Activated CD4-positive, alpha-beta T cell treated with anti-CD3 and anti-CD28 coated beads for 36 hours (primary cell): ENCODE measurements around the gene ZSCAN2. TPM values are rescaled to one million over a fixed set of nuclear protein-coding genes. Genes with fewer than 3 reads are reported as not detected.

Source experiments
- ATAC-seq: fragments of 200-7000 bp; cut with Tn5 transposase; one replicate; pipeline ENCODE4 v1.10.0; 2021; ENCODE audit warnings: mild to moderate bottlenecking, moderate library complexity
- CTCF ChIA-PET: fragments of 350-600 bp; sonication (Branson Sonifier 250); formaldehyde crosslinking; loops from one replicate; lab custom pipeline; 2021; ENCODE audit warnings: antibody characterized with exemption; lab: Charles Lee
- POLR2A ChIA-PET: fragments of 350-600 bp; sonication (Branson Sonifier 250); formaldehyde crosslinking; loops from one replicate; lab custom pipeline; 2021; ENCODE audit warnings: antibody characterized with exemption, inconsistent platforms; lab: Charles Lee
- DNase-seq: peaks from one replicate; pipeline ENCODE4 v3.0.0-alpha.2; 2020
- H3K27ac Mint-ChIP-seq: one replicate; pipeline ENCODE4 v1.8.0; 2021; ENCODE audit warnings: mixed read lengths
- H3K27me3 Mint-ChIP-seq: one replicate; pipeline ENCODE4 v1.8.0; 2021; ENCODE audit warnings: mixed read lengths
- H3K36me3 Mint-ChIP-seq: one replicate; pipeline ENCODE4 v1.8.0; 2021; ENCODE audit warnings: low read depth, mixed read lengths
- H3K4me1 Mint-ChIP-seq: one replicate; pipeline ENCODE4 v1.8.0; 2021; ENCODE audit warnings: mixed read lengths
- H3K4me3 Mint-ChIP-seq: one replicate; pipeline ENCODE4 v1.8.0; 2021; ENCODE audit warnings: mild to moderate bottlenecking, moderate library complexity, mixed read lengths
- H3K9me3 Mint-ChIP-seq: one replicate; pipeline ENCODE4 v1.8.0; 2021; ENCODE audit warnings: low read depth, mixed read lengths
- intact Hi-C, 2 experiments: fragments of 100-400 bp; cut with DNase I in 1 of 2; cut with micrococcal nuclease in 1 of 2; formaldehyde crosslinking; loops; one replicate each; pipeline versions ENCODE4 v1.14.2 to v1.15.1; 2022 to 2024; cut with DNase I, micrococcal nuclease
- total RNA-seq, 2 experiments: library from RNA; stranded (reverse); gene quantifications; one replicate each; pipeline ENCODE4 v1.2.3, GENCODE V29; 2021

The ZSCAN2 gene
- total RNA-seq, 2 experiments from 2014 or later, result 5.1 to 5.4 TPM

DNA sequence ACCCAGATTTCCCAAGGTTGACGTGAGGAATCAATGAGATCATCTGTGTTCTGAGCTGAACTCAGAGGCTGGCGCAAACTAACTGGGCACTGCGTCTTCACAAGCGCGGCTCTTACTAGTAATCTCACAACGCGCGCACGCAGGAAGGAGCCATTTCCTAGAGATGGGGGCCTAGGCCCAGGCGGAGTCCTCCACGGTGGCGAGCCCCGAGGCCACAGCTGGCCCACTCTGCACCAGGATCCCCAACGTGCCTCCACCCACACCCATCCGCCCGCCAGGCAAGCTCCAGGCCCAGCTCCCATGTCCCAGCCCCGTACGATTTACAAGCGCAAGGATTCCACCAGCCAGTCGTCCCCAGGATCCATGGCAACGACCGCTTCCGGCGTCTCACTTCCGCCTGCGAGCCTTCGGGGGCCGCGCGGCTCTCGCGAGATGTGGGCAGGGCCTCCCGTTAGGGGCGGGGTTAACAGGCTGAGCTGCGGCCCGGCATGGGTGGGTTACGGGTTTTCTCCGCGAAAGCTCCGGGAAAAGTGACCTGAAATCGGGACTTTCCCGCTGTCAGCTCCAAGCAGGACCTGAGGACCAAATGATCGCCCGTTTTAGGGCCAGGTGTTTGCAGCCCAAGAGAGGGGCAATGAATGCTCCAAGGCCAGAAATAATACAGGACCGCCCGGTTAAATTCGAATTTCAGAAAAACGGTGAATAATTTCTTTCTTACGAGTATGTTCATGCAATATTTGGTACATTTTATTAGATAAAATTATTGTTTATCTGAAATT is 53.3 kb downstream of the ZSCAN2 start, which contains the start of gene WDR73:
WDR73 (minus strand) TSS at position 374 of the 779 bp plus-strand sequence; CDS start at position 365, 9 bp downstream.
- Mint-ChIP-seq H3K36me3 (peaks cover 13% of the 10 kb centered on the region), H3K4me1 (peaks cover 37% of the 10 kb centered on the region), H3K9me3 (no peaks in the 10 kb centered on the region), H3K27me3 (no peaks in the 10 kb centered on the region), H3K27ac (peak within 1 kb of the TSS; percentile 93), H3K4me3 (peak within 1 kb of the TSS; percentile 93)
- ChIA-PET CTCF (interaction anchor here (0.6 to 2.4 kb wide), 20 partner anchors 9 to 327 kb away, joined by 3 to 7 read pairs (median 4); partner anchors contain the start of genes ALPK3 and SEC11A), POLR2A (interaction anchor here (0.8 to 1.5 kb wide), 7 partner anchors 18 to 327 kb away, joined by 3 to 6 read pairs (median 4); partner anchors contain the start of gene SEC11A)
- ATAC-seq, result peak; percentile 83
- intact Hi-C loops, result loop anchor here (1.0 to 2.0 kb wide), 13 partner anchors 15 to 327 kb away; partner anchors contain the start of genes SEC11A (in 2 of the 2), ZNF592 (in 2 of the 2) and PDE8A (in 1 of the 2)
- peak; percentile 99 for DNase-seq

DNA sequence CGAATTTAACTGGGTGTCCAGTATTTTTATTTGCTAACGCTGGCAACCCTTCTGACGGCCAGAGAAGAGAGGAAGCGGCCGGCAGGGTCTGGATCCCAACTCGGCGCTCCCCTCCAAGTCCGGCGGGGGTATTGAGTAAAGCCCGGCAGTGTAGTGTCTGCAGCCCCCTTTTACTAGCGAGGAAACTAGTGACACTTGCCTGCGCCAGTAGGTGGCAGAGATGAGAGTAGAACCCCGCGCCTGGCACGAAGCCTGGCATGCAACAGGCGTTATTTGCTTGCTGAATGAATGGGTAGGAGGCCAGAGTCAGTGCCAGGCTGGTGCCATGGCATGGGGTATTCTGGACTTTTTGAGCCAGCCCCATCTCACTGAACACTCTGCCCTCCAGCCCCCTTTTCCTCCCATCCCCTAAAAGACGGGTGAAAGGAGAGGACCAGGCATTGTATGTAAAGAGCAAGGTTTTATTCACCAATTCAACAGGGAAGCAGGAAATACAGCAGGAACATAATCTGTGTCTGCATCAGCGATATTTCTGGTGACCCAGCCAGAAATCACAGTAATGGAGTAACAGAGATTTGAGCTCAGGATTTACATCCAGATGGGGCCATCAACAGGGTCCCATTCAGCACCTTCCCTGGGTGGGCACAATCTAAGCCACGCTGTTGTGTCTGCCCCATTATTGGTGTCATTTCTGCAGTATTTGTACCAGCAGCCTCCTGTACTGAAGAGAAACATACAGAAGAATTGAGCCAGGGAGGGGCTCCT is 54.1 kb downstream of the ZSCAN2 start:
- DNase-seq (peak; percentile 90), ATAC-seq (peak; percentile 67)
- intact Hi-C loops, result loop anchor here (1.0 to 2.0 kb wide), 13 partner anchors 14 to 326 kb away; partner anchors contain the start of genes SEC11A (in 2 of the 2), ZNF592 (in 2 of the 2) and PDE8A (in 1 of the 2)
- Mint-ChIP-seq H3K36me3 (peaks cover 12% of the 10 kb centered on the region), H3K27me3 (no peaks in the 10 kb centered on the region), H3K4me1 (peaks cover 42% of the 10 kb centered on the region), H3K27ac (peak overlapping the region; percentile 63), H3K4me3 (peak overlapping the region; percentile 93), H3K9me3 (no peaks in the 10 kb centered on the region)
- POLR2A ChIA-PET, result interaction anchor here (0.6 to 1.5 kb wide), 5 partner anchors 23 to 326 kb away, joined by 3 to 6 read pairs (median 3); no protein-coding TSS in a partner anchor
- CTCF ChIA-PET, result interaction anchor here (0.5 to 2.3 kb wide), 18 partner anchors 8 to 326 kb away, joined by 3 to 7 read pairs (median 4); partner anchors contain the start of gene SEC11A

DNA sequence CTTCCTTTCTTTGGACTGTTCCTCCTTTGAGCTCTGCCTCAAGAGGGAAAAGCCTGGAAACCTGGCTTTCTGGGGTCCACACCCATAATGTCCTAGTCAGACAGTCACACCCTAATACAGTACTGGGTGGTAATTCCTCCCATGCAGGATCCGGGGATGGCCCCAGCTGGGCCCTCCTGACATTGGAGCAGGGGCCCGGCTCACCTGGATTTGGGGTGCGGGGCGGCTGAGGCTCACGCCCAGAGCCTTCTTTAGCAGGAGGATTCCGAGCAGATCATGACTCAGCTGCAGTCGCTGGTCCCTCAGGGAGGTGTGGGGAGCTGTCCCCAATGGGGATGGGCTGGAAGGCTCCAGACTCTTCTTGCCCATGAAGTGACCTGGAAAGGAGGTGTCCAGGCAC is 56.2 kb downstream of the ZSCAN2 start:
- DNase-seq, result no peak
- CTCF ChIA-PET, result interaction anchor here (0.8 to 2.0 kb wide), 4 partner anchors 19 to 219 kb away, joined by 3 to 4 read pairs (median 4); no protein-coding TSS in a partner anchor
- Mint-ChIP-seq H3K9me3 (no peaks in the 10 kb centered on the region), H3K27ac (no peak overlapping the region), H3K4me1 (peaks cover 38% of the 10 kb centered on the region), H3K36me3 (peaks cover 7% of the 10 kb centered on the region), H3K4me3 (peak overlapping the region; percentile 69), H3K27me3 (no peaks in the 10 kb centered on the region)
- intact Hi-C loops, result no loop called here
- ATAC-seq, result no peak
- POLR2A ChIA-PET, result no interaction called here

DNA sequence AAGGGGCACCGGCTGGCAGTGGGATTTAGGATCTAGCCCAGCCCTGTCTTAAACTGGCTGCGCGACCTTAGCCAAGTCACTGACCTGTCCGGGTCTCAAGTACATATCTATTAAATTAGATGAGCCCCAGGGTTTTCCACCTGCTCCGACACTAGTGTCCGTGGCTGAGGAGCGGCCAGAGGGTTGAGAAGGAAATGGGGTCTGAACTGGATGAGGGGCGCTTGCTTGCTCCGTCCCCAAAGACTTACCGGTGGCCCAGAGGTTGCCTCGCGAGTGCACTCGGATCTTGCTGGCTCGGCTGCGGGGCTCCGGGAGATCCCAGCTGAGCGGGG is 56.9 kb downstream of the ZSCAN2 start:
- Mint-ChIP-seq H3K9me3 (no peaks in the 10 kb centered on the region), H3K4me1 (peaks cover 34% of the 10 kb centered on the region), H3K36me3 (peaks cover 3% of the 10 kb centered on the region), H3K27ac (peak overlapping the region; percentile 66), H3K4me3 (peak overlapping the region; percentile 69), H3K27me3 (no peaks in the 10 kb centered on the region)
- intact Hi-C loops, result loop anchor here in 1 of 2 experiments (1.0 kb wide), 4 partner anchors 59 to 91 kb away; partner anchors contain the start of genes SEC11A and ZNF592
- ATAC-seq, result no peak
- ChIA-PET POLR2A (no interaction called here), CTCF (interaction anchor here (0.7 to 2.0 kb wide), 3 partner anchors 22 to 310 kb away, joined by 3 to 4 read pairs (median 4); no protein-coding TSS in a partner anchor)
- DNase-seq, result no peak

DNA sequence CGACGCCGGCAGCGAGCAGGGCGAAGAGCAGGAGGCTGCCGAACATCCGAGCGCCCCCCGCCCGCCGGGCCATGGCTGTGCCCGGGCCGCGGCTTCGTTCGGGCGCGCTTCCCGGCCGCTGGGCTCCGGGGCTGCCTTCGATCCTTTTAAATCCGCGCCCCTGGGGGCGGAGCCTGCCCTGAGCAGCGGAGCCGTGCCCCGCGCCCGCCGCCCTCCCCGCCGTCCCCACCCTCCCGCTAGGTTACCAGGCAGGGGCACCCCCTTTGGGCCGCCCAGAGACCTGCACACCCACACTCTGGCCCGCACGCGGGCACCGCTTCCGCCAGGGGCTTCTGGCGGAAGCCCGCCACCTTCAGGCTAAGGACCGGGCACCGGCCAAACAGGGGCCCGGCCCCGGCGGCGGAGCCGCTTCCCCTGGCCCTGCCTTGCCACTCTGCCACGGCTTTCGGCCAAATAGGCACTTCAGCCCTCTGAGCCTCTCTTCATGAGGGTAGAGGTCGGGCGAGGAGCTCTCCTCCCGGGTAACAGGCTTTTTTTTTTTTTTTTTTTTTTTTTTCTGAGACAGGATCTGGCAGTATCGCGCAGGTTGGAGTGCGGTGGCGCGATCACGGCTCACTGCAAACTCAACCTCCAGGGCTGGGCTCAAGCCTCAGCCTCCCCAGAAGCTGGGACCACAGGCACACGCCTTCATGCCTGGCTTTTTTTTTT is 57.4 kb downstream of the ZSCAN2 start, which contains the start of gene NMB:
NMB (minus strand) TSS at position 120 of the 708 bp plus-strand sequence; CDS start at position 73, 47 bp downstream.
- Mint-ChIP-seq H3K4me3 (peak within 1 kb of the TSS; percentile 69), H3K27me3 (no peaks in the 10 kb centered on the region), H3K4me1 (peaks cover 30% of the 10 kb centered on the region), H3K9me3 (no peaks in the 10 kb centered on the region), H3K36me3 (peaks cover under 1% of the 10 kb centered on the region), H3K27ac (peak within 1 kb of the TSS; percentile 66)
- peak; percentile 56 for ATAC-seq
- intact Hi-C loops, result loop anchor here in 1 of 2 experiments (1.0 kb wide), 4 partner anchors 58 to 90 kb away; partner anchors contain the start of genes SEC11A and ZNF592
- POLR2A ChIA-PET, result interaction anchor here (0.6 to 1.0 kb wide), 4 partner anchors 48 to 116 kb away, joined by 3 to 4 read pairs (median 4); no protein-coding TSS in a partner anchor
- CTCF ChIA-PET, result interaction anchor here (0.6 to 1.3 kb wide), 9 partner anchors 15 to 310 kb away, joined by 3 to 6 read pairs (median 3); no protein-coding TSS in a partner anchor
- DNase-seq, result peak; percentile 89

DNA sequence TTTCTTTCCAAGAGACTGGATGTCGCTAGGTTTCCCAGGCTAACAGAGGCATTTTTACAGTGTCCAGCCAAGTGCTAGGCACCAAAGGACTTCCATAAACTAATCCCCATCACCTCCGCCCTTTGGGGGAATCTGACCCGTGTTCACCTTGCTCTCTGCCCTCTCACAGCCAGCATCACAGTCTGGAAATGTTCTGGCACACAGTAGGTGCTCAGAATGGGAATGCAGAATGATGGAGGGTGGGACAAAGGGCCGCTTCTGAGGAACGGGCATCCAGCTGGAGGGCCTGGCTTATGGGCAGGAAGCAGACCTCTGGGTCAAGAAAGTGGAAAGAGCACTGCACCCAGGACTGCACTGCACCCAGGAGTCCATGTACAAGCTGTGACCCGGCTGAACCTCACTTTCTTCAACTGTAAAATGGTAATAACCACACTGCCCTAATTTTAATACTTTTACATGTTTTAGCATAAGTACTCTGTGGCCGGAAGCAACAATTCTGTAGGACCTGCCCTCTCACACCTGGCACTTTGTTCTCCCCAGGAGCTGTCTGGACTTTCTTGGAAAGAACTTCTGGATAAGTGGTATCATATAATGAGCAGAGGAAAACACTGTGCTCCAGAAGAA is 58.1 kb downstream of the ZSCAN2 start:
- peak overlapping the region; percentile 65 for H3K4me3 Mint-ChIP-seq
- H3K36me3 Mint-ChIP-seq, result peaks cover 1% of the 10 kb centered on the region
- peak overlapping the region; percentile 37 for H3K27ac Mint-ChIP-seq
- H3K27me3 Mint-ChIP-seq, result no peaks in the 10 kb centered on the region
- H3K9me3 Mint-ChIP-seq, result no peaks in the 10 kb centered on the region
- intact Hi-C loops, result loop anchor here in 1 of 2 experiments (1.0 kb wide), 4 partner anchors 57 to 89 kb away; partner anchors contain the start of genes SEC11A and ZNF592
- peaks cover 27% of the 10 kb centered on the region for H3K4me1 Mint-ChIP-seq
- ATAC-seq (no peak), DNase-seq (no peak)
- ChIA-PET POLR2A (interaction anchor here (0.6 to 1.0 kb wide), 4 partner anchors 54 to 116 kb away, joined by 3 to 4 read pairs (median 3); partner anchors contain the start of gene SEC11A), CTCF (interaction anchor here (0.6 to 1.3 kb wide), 13 partner anchors 9 to 321 kb away, joined by 3 to 6 read pairs (median 3); no protein-coding TSS in a partner anchor)

DNA sequence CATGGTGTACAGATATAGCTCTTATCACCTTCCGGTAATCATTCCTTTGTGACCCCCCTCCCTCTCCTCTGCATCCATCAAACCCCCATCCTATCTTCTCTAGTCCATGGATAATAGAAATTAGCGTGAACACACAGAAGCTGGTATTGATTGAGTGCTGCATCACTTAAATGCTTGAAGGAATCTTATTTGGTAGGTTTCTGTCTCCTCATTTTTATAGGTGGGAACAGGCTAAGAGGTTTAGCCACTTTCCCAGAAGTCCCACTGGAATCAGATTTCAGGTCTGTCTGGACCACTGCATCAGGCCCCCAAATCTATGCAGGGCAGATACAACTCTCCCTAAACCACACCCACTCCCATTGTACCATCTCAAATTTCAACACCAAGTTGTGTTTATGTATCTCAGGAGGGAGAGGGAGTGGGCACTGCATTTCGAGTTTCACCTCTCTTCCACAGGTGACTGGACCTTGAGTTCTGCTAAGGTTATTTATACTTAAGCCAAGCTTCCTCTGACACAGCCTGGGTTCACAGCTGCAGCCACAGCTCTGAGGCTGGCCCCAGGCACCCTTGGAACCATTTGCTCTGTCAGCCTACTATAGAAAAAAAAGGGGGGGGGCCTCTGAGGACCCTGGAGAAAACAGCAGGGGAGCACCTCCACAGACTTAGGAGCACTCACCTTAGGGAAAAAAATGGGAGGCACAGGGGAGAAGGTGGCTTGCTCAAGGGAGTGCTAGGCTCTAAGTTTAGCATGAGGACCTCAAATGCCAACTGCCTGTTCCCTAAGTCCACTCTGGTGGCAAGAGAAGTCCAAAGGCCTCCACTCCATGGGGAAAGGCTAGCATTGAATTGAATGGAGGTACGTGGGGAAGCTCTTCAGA is 59.3 kb downstream of the ZSCAN2 start:
- ChIA-PET POLR2A (interaction anchor here (1.1 kb wide), 1 partner anchor 56 kb away, joined by 3 read pairs; no protein-coding TSS in a partner anchor), CTCF (interaction anchor here (0.5 to 1.1 kb wide), 7 partner anchors 8 to 320 kb away, joined by 3 to 4 read pairs (median 3); no protein-coding TSS in a partner anchor)
- intact Hi-C loops, result no loop called here
- no peak overlapping the region for H3K27ac Mint-ChIP-seq
- H3K9me3 Mint-ChIP-seq, result no peaks in the 10 kb centered on the region
- H3K27me3 Mint-ChIP-seq, result no peaks in the 10 kb centered on the region
- peaks cover 22% of the 10 kb centered on the region for H3K4me1 Mint-ChIP-seq
- H3K36me3 Mint-ChIP-seq, result peaks cover 10% of the 10 kb centered on the region
- DNase-seq (no peak), ATAC-seq (no peak)
- H3K4me3 Mint-ChIP-seq, result no peak overlapping the region

DNA sequence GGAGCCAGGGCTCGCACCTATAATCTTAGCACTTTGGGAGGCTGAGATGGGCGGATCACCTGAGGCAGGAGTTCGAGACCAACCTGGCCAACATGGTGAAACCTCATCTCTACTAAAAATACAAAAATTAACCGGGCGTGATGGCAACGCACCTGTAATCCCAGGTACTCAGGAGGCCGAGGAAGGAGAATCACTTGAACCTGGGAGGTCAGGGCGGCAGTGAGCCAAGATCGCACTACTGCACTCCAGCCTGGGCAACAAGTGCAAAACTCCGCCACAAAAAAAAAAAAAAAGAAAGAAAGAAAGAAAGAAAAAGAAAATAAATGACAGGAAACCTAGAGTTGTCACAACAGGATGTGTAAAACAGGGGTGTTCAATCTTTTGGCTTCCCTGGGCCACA is 60.2 kb downstream of the ZSCAN2 start:
- Mint-ChIP-seq H3K36me3 (peaks cover 17% of the 10 kb centered on the region), H3K27ac (no peak overlapping the region), H3K27me3 (no peaks in the 10 kb centered on the region), H3K9me3 (no peaks in the 10 kb centered on the region), H3K4me1 (peaks cover 26% of the 10 kb centered on the region), H3K4me3 (no peak overlapping the region)
- CTCF ChIA-PET, result interaction anchor here (1.2 kb wide), 1 partner anchor 12 kb away, joined by 3 read pairs; no protein-coding TSS in a partner anchor
- DNase-seq, result no peak
- POLR2A ChIA-PET, result no interaction called here
- no peak for ATAC-seq
- intact Hi-C loops, result no loop called here

DNA sequence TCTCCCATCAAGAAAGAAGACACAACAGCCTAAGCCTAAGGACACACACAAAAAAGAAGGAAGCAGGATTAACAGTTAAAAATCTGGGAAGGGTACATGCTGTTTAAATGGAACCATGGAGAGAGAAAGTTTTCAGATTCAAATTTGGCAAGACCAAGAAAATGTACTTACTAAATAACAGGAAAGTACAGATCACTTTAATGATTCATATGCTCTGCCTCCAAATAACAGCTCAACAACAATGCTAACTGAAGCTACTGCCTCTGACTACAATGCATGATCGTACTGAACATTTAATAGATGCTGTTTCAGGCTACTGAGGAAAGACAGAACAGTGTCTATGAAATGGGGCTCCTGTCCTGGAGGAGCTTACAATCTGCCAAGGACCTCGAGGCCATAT is 65.6 kb downstream of the ZSCAN2 start:
- Mint-ChIP-seq H3K27ac (peak overlapping the region; percentile 86), H3K27me3 (no peaks in the 10 kb centered on the region), H3K36me3 (peaks cover 50% of the 10 kb centered on the region), H3K4me1 (peaks cover 44% of the 10 kb centered on the region), H3K9me3 (no peaks in the 10 kb centered on the region), H3K4me3 (no peak overlapping the region)
- ATAC-seq (no peak), DNase-seq (no peak)
- ChIA-PET CTCF (interaction anchor here (1.4 kb wide), 1 partner anchor 11 kb away, joined by 3 read pairs; no protein-coding TSS in a partner anchor), POLR2A (no interaction called here)
- intact Hi-C loops, result loop anchor here in 1 of 2 experiments (5.0 kb wide), 1 partner anchor 96 kb away; no protein-coding TSS in a partner anchor
